ENCODE measurements around the gene SEC23B. TPM values are rescaled to one million over a fixed set of nuclear protein-coding genes. Genes with fewer than 3 reads are reported as not detected.

SEC23B gene
- total and polyA plus RNA-seq, 2 of the 13 experiments (the other 11 are each of a cell fraction or from before 2014, with no cell fraction given): 114 to 120 TPM

GRCh38 chr20:18587665-18588573 is 80.2 kb downstream of the SEC23B start, which contains the start of gene DTD1 (continued):
- no peak for TF ChIP-seq ZBTB40 (IDR thresholded peaks at IDR 0.05)
- peak; percentile 45 for TF ChIP-seq ZBTB40 (CRISPR knock-in tag; IDR thresholded peaks at IDR 0.05)
- TF ChIP-seq ZNF430 (CRISPR knock-in tag; IDR thresholded peaks at IDR 0.05): peak; percentile 51; the same call in 1 of the 2 replicates
- no peak for TF ChIP-seq PHB2 (IDR thresholded peaks at IDR 0.05; ENCODE audit: partially characterized antibody)
- no peak for TF ChIP-seq SNAPC5 (CRISPR knock-in tag; IDR thresholded peaks at IDR 0.05; ENCODE audit: borderline replicate concordance)
- TF ChIP-seq KLF12 (CRISPR knock-in tag; IDR thresholded peaks at IDR 0.05; ENCODE audit: borderline replicate concordance): peak; percentile 98
- TF ChIP-seq LBX2 (CRISPR knock-in tag; IDR thresholded peaks at IDR 0.05; ENCODE audit: borderline replicate concordance): peak; percentile 35; the same call in 1 of the 2 replicates
- TF ChIP-seq EP300 (IDR thresholded peaks at IDR 0.05; ENCODE audit: low read depth in 2 of 2, low read length in 2 of 2): no peak
- TF ChIP-seq EP300 (CRISPR knock-in tag; IDR thresholded peaks at IDR 0.05; ENCODE audit: borderline replicate concordance): no peak
- no peak for TF ChIP-seq CC2D1A (CRISPR knock-in tag; IDR thresholded peaks at IDR 0.05)
- TF ChIP-seq HNRNPK (IDR thresholded peaks at IDR 0.05; ENCODE audit: low read depth, low read length, poor library complexity, severe bottlenecking): peak; percentile 88
- no peak for TF ChIP-seq SKIL (CRISPR knock-in tag; IDR thresholded peaks at IDR 0.05; ENCODE audit: borderline replicate concordance)
- peak; percentile 69; the same call in 1 of the 2 replicates for TF ChIP-seq ZNF777 (CRISPR knock-in tag; IDR thresholded peaks at IDR 0.05)
- peak; percentile 86 for TF ChIP-seq THAP11 (CRISPR knock-in tag; IDR thresholded peaks at IDR 0.05)
- no peak for TF ChIP-seq PTBP1 (IDR thresholded peaks at IDR 0.05; ENCODE audit: low read depth, low read length, poor library complexity, severe bottlenecking)
